C1 segment of cervical spinal cord (tissue), 14 donors: ENCODE data around the gene VPS9D1.

Experiments used
- DNase-seq, 14 donors: peaks; one replicate each; lab custom pipeline; 2025; lab: John Stamatoyannopoulos, UW

Gene VPS9D1

GRCh38 chr16:89733322-89733721, 12.6 kb upstream of the VPS9D1 start:
- no peak for DNase-seq

- no peak for DNase-seq
Measured at GRCh38 chr16:89732918-89733242, 12.2 kb upstream of the VPS9D1 start.

DNA sequence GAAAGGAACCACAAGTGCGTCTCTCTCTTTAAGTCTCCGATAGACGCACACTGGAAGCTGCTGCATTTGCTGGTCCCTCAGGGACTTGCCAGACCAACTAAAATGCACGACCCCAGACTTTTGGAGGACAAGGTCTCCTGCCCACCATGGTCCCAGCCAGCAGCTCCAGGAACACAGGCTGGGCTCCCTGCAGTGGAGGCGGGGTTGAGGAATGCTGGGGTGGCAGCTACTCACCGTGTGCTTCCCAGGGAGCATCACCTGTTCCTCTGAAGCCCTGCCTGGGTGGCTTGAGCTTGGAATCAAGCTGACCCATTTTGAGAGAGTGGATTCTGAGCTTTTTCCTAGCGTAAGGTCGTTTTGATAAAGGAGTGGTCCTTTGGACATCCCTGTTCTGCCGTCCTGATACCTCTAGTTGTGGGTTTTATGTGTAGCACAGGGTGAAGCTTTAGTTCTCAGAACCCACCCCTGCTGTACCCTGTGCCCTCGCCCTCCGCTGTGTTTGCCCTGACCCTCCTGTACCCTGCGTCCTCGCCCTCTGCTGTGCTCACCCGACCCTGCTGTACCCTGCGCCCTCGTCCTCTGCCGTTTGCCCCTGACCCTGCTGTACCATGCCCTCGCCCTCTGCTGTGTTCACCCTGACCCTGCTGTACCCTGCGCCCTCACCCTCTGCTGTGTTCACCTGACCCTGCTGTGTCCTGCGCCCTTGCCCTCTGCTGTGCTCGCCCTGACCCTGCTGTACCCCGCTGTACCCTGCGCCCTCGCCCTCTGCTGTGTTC, 11.6 kb upstream of the VPS9D1 start:
- no peak for DNase-seq

- no peak for DNase-seq
Measured at GRCh38 chr16:89730610-89731234, 10.0 kb upstream of the VPS9D1 start.

- no peak for DNase-seq
Measured at GRCh38 chr16:89729863-89730593, 9.3 kb upstream of the VPS9D1 start.

DNA sequence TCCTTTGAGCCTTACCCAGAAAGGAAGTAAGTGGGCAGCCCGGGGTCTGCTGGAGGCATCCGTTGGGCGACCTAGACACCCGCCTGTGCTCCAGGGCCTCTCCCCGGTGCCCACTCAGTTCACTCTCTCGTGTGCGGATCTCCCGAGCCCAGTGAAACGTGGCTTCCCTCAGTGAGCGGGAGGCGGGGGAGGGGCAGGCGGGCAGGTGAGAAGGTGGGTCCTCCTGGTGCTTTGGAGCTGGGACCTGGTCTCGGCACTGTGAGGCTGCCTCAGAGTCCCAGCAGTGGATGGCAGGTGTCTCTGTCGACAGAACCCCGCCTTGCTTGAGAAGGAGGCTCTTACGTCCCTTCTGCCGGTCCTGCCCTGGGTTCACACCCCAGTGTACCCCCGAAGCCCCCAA, 8.6 kb upstream of the VPS9D1 start:
- no peak for DNase-seq

DNA sequence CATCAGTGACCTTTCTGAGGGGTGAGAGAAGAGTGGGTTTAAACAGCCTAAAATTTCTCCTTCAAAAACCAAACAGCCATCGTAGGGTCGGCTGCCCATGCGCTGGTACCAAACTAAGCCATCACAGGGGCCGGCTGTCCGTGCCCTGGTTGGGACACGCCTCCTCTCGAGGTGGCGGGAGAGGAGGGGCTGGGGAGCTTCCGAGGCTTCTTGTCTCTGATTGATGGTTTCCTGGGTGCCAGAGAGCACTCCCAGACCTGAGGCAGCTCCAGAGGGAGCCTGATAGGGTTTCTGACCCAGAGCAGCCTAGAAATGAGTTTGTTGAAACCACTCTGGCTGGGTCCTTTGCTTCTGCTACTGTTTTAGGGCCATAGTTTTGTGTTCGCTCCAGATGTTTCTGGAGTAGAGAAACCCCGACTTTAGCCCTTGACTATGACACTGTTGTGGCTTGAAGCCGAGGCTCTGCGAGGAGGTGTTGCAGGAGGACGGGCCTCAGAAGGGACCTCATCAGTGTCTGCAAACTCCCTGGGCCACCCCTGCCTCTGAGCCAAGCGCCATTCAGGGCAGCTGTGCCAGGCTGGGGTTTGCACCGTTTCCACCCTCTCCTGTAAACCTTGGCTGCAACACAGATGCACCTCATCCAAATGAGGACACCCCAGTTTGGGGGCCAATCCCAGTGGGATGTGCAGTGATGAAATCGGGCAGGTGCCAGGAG, 6.9 kb upstream of the VPS9D1 start:
- no peak for DNase-seq

- DNase-seq, result peak in 13 of 14 donors; percentile 44 to 94 (median 90)
Measured at GRCh38 chr16:89723279-89724250, 2.9 kb upstream of the VPS9D1 start.

DNA sequence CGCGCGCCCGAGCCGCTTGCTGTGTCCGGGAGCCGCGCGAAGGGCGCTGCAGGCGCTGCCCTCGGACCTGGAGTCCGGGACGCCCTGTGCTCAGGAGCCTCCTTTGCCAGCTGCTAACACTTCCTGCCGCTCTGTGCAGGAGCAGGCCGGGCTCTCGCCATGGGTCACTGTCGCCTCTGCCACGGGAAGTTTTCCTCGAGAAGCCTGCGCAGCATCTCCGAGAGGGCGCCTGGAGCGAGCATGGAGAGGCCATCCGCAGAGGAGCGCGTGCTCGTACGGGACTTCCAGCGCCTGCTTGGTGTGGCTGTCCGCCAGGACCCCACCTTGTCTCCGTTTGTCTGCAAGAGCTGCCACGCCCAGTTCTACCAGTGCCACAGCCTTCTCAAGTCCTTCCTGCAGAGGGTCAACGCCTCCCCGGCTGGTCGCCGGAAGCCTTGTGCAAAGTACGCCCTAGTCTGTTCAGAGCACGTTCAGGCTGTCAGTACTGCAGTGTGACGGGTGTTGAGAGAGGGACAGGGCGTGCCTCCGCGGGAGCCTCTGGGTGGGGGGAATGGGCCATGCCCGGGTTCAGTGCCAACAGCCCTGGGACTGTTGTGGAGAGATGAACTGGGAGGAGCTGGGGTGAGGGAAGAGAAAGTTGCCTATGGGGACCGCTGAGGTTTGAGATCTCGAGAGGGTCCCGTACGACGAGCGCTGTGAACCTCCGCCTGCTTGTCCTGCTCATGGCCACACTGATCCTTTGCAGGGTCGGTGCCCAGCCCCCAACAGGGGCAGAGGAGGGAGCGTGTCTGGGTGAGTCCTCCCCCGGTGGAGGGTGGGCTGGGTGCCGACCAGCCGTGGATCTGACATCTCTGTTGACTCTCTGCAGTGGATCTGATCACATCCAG, 1.9 kb upstream of the VPS9D1 start:
- peak in 8 of 14 donors; percentile 26 to 55 (median 40) for DNase-seq

DNA sequence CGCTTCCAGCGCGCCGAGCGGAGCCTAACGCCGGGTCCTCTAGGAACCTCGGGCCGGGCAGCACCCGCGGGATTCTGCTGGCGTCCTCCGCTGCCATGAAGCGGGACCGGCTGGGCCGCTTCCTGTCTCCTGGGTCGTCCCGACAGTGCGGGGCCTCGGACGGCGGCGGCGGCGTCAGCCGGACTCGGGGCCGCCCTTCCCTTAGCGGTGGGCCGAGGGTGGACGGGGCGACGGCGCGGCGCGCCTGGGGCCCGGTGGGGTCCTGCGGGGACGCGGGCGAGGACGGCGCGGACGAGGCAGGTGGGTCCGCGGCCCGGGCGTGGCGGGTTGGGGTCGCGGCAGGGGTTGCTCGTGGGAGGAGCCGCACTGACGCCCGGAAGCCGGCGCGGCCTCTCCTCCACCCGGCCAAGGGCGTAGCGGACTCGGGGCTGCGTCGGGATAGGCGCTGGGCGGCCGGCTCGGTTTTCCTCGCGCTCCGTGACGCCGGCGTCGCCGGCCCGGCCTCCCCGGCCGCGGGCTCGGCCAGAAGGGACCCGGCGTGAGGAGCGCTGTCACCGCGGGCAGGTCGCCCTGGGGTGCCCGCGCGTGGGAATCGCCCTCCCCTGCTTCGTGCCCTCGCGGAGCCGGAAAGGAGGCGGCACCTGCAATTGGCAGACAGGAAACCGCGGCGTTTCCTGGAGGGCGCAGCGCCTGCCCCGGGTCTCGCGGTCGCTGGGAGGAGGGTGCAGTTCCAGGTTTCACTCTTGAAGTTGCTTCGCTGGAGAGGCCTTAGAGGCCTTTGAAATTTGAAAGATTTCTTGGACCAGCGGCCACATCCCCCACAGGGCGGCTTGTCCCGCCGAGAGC, 1.1 kb upstream of the VPS9D1 start:
- peak in 7 of 14 donors; percentile 34 to 74 (median 54) for DNase-seq

- DNase-seq, result peak in 5 of 14 donors; percentile 60 to 77 (median 71)
Measured at GRCh38 chr16:89720551-89720812, 216 bp downstream of the VPS9D1 start.

DNA sequence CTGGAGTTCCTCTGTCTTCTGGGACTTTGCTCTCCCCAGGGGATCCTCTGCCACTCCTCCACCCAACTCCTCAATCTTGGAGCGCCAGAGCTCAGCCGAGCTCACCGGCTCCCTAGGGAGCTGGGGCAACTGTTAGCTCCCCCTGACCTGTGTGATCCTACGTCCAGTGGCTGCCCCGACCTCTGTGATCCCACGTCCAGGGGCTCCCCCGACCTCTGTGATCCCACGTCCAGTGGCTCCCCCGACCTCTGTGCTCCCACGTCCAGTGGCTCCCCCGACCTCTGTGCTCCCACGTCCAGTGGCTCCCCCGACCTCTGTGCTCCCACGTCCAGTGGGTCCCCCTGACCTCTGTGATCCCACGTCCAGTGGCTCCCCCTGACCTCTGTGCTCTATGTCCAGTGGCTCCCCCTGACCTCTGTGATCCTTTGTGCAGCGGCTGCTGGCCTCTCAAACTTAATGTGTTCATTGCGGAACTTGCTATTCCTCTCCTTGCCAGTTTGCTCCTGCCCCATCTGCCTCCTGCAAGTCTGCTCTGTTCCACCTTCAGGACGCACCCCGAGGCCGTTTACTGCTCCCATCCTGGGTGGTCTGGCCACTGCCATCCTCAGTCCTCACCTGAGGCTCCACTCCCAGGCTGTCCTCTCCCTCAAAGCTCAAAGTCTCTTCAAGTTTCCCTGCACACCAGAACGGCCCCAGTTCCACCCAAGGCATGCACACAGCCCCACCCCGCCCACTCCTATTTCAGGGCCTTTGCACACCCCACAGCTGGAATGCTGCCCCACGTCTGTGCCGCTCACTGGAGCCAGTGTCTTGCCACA, 2.8 kb downstream of the VPS9D1 start:
- DNase-seq, result no peak

DNA sequence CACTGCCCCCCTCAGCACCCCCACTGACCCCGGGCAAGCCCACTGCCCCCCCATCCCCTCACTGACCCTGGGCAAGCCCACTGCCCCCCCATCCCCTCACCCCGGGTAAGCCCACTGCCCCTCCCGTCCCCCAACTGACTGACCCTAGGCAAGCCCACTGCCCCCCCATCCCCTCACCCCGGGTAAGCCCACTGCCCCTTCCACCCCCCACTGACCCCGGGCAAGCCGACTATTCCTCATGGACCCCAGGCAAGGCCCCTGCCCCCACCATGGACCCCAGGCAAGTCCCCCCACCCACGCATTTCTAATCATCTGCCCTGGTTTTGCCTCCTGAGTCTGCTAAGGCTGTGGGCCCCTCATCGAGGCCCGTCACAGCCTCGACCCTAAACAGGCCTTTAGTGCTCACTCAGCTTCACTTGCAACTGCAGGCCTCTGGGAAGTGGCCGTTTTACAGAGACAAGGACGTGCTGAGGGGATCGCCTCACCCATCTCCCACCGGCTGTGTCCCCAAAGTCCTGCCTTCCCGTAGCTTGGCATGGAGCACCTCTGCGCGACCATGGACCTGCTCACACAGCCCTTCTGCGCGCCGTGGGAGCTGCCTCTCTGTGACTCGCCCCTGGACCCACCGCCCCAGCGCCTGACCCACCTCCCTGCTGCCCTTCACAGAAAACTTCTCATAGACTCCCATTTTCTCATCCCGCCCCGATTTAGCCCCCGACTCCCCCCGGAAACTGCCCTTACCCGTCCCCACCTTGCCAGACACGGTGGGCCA, 3.6 kb downstream of the VPS9D1 start:
- no peak for DNase-seq

DNA sequence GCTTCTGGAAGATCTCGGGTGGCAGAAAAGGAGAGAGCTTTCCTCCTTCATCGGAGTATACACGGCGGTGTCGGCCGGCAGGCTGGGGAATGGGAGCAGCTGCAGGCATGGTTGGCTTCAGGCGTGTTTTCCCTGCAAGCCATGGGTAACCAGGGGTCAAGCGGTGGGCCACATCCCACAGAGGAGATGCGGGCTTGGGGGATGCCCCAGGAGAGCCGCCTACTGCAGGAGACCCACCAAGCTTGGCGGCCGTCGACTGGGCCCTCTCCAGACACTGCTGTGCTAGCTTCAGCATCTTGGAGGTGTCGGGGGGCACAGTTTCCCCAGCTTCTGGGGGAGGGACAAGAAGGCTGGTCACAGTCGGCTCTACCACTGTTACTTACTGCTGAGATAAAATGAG, 4.2 kb downstream of the VPS9D1 start:
- no peak for DNase-seq

DNA sequence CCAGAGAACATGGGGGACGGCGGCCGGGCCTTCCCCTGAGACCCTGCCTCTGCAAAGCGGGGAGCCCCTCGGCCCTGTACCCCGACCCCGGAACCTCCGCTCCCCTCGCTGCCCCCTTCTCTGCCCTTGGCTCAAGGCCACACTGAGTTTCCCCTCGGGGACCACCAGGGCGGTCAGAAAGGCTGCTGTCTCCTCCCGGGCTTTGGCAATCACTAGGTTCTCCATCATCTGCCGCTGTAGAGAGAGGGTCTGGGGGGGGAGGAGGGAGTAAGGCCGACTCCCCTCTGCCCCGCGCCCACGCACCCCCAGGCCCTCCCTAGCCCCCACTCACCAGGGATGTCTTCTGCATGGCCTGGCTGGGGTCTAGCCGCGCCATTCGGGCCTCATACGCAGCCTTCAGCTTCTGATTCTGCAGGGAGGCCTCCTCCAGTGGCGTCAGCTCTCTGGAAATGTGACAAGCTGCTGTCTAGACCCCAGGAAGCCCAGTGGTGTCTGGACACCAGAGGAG, 8.4 kb downstream of the VPS9D1 start:
- DNase-seq, result no peak

- peak in 1 of 14 donors; percentile 17 for DNase-seq
Measured at GRCh38 chr16:89711601-89712273, 9.0 kb downstream of the VPS9D1 start.
